Osteocyte (in vitro differentiated cells): ENCODE data around the gene C3. TPM values are rescaled to one million over a fixed set of nuclear protein-coding genes. Genes with fewer than 3 reads are reported as not detected.

ENCODE experiments used
- DNase-seq: peaks from one replicate; pipeline ENCODE4 v3.0.0; 2021; ENCODE audit warnings: mixed read lengths; ENCODE audit not compliant: unreplicated experiment; ENCODE audit errors: extremely low spot score
- H3K27ac Mint-ChIP-seq: one replicate; pipeline ENCODE4 v1.8.0; 2021; ENCODE audit warnings: mild to moderate bottlenecking, mixed read lengths; ENCODE audit not compliant: unreplicated experiment
- H3K27me3 Mint-ChIP-seq: one replicate; pipeline ENCODE4 v1.8.0; 2021; ENCODE audit warnings: mixed read lengths; ENCODE audit not compliant: unreplicated experiment
- H3K36me3 Mint-ChIP-seq: one replicate; pipeline ENCODE4 v1.8.0; 2021; ENCODE audit warnings: mixed read lengths; ENCODE audit not compliant: unreplicated experiment
- H3K4me1 Mint-ChIP-seq: one replicate; pipeline ENCODE4 v1.8.0; 2021; ENCODE audit warnings: mixed read lengths; ENCODE audit not compliant: unreplicated experiment
- H3K4me3 Mint-ChIP-seq: one replicate; pipeline ENCODE4 v1.8.0; 2021; ENCODE audit warnings: mild to moderate bottlenecking, moderate library complexity, mixed read lengths; ENCODE audit not compliant: unreplicated experiment
- H3K9me3 Mint-ChIP-seq: one replicate; pipeline ENCODE4 v1.8.0; 2021; ENCODE audit warnings: mixed read lengths; ENCODE audit not compliant: unreplicated experiment
- CTCF ChIP-seq: fragments of 200-600 bp; sonication (generic); IDR thresholded peaks from 2 replicates; pipeline ENCODE4 v1.5.0; 2021; ENCODE audit warnings: antibody characterized with exemption, mild to moderate bottlenecking, moderate library complexity
- total RNA-seq: library from RNA; stranded (reverse); gene quantifications from 2 replicates; pipeline ENCODE4 v1.2.1, GENCODE V29; 2021

Gene C3
- total RNA-seq, 1 donor from 2014 or later: 0.56 TPM

DNA sequence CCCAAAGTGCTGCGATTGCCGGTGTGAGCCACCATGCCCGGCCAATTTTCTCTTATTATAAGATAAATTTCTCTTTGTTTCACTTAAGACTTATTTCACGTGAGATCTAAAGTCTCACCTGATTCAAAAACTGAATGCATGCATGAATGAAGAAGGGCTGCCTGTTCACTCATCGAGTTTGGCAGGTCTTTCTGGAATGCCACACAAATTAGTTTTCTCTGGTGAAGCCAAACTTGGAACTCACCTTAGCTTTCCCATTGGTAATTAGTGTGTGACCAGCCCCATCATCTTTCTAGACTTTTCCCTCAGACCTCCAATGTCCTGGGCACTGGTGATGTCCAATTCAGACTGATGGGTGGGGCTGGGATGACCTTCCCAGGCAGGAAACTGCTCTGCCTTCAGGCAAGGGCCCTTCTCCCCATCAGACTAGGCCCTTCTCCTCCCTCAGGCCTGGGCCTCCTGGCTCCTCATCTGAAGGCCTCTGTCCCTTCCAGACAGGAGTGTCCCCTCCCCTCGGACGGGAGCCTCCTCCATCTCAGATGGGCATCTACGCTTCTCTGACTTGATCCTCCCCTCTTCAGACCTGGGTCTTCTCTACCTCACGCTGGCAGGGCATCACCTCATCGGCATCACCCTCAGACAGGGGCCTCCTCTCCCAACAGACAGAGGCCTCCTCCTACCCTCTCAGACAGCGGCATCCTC, 14.4 kb downstream of the C3 start:
- no peaks in the 10 kb centered on the region for H3K36me3 Mint-ChIP-seq
- TF ChIP-seq CTCF: no peak
- H3K27me3 Mint-ChIP-seq: peaks cover 19% of the 10 kb centered on the region
- DNase-seq: no peak
- no peaks in the 10 kb centered on the region for H3K4me1 Mint-ChIP-seq
- H3K27ac Mint-ChIP-seq: no peak overlapping the region
- no peaks in the 10 kb centered on the region for H3K9me3 Mint-ChIP-seq
- no peak overlapping the region for H3K4me3 Mint-ChIP-seq

DNA sequence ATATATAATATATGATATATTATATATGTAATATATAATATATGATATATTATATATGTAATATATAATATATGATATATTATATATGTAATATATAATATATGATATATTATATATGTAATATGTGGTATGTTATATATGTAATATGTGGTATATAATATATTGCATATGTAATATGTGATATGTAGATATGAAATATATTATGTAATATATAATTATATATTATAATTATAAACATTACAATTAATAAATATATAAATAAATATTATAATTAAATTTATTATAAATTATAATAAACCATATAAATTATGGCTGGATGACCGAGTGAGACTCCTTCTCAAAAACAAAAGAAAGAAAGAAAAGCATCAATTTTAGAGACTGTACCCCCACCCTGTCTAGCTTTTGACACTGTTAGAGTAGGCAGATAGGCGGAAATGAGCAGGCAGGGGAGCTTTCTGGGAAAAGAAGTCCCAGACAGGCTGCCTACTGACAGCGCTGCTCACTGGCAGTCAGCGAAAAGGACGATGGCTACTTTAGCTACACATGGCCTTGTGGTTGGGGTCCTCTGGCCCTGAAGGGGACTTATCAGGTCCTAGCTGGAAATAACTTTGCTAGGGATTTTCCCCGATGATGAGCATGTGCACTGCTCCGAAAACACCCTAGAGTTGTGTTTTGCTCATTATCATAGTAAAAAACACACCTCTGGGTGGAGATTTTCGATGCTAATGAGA, 19.7 kb downstream of the C3 start:
- DNase-seq: no peak
- Mint-ChIP-seq H3K4me3 (no peak overlapping the region), H3K27ac (no peak overlapping the region), H3K9me3 (no peaks in the 10 kb centered on the region), H3K36me3 (no peaks in the 10 kb centered on the region), H3K27me3 (no peaks in the 10 kb centered on the region), H3K4me1 (no peaks in the 10 kb centered on the region)
- TF ChIP-seq CTCF: no peak

GRCh38 chr19:6699935-6700334, 20.5 kb downstream of the C3 start:
- Mint-ChIP-seq H3K27ac (no peak overlapping the region), H3K4me1 (no peaks in the 10 kb centered on the region), H3K4me3 (no peak overlapping the region), H3K36me3 (no peaks in the 10 kb centered on the region), H3K27me3 (no peaks in the 10 kb centered on the region), H3K9me3 (no peaks in the 10 kb centered on the region)
- TF ChIP-seq CTCF: no peak
- DNase-seq: no peak

- Mint-ChIP-seq H3K27ac (no peak overlapping the region), H3K27me3 (no peaks in the 10 kb centered on the region), H3K4me1 (no peaks in the 10 kb centered on the region), H3K9me3 (no peaks in the 10 kb centered on the region), H3K4me3 (no peak overlapping the region), H3K36me3 (no peaks in the 10 kb centered on the region)
- no peak for DNase-seq
- TF ChIP-seq CTCF: no peak
These were observed 23.2 kb downstream of the C3 start for GRCh38 chr19:6697291-6697690.

GRCh38 chr19:6696239-6696820, 24.1 kb downstream of the C3 start:
- Mint-ChIP-seq H3K4me3 (no peak overlapping the region), H3K27ac (no peak overlapping the region), H3K36me3 (no peaks in the 10 kb centered on the region), H3K9me3 (no peaks in the 10 kb centered on the region), H3K27me3 (no peaks in the 10 kb centered on the region), H3K4me1 (no peaks in the 10 kb centered on the region)
- DNase-seq: no peak
- no peak for TF ChIP-seq CTCF
